Left renal pelvis (tissue), 4 donors: ENCODE data around the gene GIMAP1. TPM values are rescaled to one million over a fixed set of nuclear protein-coding genes. Genes with fewer than 3 reads are reported as not detected.

Experiments
- DNase-seq, 4 donors: peaks; one replicate each; pipeline ENCODE4 v3.0.0-alpha.2; 2013; ENCODE audit warnings: low read depth in 4 of 4, low spot score in 3 of 4
- polyA plus RNA-seq, 4 donors: library from polyadenylated mRNA; unstranded; fragments of 120-200 nt; gene quantifications; one replicate each; pipeline ENCODE4 v1.2.1, GENCODE V29; 2013; ENCODE audit not compliant: insufficient read length in 4 of 4

GIMAP1 gene
- polyA plus RNA-seq, 4 donors = 1.5 to 2.7 (median 2.2) TPM

DNA sequence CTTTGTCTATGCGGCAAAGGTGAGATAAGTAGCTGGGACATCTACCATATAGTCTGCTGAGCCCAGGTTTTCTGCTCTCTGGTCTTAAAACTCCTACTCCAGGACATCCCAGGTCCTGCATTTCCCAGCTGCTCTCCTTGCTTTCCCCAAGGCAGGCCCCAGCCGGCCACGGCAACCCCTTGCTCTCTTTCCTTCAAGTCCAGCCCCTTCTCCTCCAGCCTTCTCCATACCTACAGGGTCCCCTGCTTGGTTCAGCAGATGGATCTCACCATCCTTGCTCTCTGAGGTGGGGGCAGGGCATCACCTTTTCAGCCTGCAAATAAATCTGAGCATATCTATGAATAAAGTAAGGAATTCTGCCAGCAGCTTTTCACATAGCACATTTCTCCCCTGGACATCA, 29.5 kb downstream of the GIMAP1 start:
- no peak for DNase-seq

DNA sequence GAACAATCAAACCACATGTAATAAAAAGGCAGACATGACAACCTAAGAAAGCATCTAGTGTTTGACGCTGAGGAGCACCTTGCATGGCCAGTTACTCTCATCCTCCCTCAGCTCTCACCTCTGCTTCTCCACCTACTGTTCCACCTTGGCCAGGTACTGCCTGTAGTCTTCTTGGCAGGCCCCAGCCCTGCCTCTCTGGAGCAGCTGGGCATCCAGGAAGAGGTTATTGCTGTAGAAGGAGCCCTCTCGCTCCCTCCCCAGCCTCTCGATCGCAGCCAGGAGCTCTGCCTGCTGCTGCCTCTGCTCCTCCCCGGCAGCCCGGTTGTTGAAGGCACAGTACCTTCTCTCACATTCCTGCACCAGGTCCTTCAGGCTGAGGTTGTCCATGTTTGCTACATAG, 30.5 kb downstream of the GIMAP1 start:
- no peak for DNase-seq

DNA sequence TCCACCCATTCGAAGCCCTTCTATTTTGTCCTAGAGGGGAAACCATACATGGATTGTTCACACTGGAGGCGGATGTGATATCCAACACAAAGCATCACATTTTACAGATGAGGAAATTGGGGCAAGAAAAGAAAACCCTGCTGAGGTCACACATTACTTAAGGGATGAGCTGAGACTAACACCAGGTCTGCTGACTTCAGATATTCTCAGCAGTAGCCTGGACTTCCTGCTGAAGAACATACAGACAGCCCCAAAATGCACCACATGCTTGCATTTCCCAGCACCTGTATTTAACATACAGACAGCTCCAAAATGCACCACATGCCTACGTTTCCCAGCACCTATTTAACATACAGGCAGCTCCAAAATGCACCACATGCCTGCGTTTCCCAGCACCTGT, 32.0 kb downstream of the GIMAP1 start:
- no peak for DNase-seq

DNA sequence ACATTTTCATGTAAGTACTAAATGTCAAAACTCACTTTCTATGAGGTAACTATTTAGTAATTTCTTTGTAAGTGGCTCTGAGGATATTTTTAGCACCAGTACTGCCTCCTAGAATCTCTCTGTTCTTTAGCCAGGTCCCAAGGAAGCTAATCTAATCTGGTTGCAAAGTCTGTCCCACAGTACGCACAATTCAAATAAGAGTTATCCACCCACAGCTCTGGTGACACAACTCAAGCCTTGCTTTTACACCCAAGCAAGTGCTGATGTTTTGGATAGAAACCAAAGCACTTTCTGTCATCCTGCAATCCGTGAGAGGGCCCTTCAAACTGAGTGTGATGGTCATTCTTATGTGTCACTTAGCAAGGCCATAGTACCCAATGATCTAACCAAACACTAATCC, 35.3 kb downstream of the GIMAP1 start:
- no peak for DNase-seq

DNA sequence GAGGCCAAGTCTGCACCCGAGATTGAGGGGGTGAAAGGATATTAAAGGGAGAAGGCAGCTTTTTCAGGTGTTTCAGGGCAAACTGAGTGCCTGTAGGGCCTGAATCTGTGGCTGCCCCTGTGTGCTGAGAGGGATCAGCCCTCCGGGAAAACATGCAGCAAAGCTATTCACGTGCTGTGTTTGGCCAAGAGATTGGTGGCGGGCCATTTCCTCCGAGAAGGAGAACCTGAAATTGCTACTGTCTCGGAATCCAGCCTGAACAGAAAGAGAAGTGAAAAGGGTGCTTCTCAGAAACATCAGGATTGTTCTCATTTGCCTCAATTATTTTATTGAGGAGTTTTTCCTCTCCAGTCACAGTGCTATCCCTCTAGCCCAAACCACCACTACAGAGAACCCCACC, 36.8 kb downstream of the GIMAP1 start:
- DNase-seq = no peak

DNA sequence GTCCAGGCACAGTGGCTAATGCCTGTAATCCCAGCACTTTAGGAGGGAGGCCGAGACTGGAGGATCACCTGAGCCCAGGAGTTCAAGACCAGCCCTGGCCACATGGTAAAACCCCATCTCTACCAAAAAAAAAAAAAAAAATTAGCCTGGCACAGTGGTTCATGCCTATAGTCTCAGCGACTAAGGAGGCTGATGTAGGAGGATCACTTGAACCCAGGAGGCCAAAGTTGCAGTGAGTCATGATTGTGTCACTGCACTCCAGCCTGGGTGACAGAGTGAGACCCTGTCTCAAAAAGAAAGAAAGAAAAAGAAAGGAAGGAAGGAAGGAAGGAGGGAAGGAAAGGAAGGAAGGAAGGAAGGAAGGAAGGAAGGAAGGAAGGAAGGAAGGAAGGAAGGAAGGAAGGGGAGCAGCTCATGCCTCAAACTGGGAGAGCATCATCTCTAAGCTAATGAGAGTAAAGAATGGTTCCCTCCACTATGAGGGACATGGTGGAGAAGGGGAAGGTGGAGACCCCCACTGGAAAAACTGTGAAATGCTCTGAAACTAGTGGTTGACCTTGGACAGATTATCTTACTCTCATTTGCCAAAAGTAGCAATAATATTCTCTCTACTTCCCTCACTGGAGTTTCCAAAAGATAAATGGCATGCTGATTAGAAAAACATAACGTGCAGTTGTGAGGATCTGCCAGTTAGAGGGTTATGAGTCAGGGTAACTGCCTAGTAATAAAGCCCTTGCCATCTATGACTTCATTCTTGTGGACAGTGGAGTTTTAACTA, 37.6 kb downstream of the GIMAP1 start:
- no peak for DNase-seq

DNA sequence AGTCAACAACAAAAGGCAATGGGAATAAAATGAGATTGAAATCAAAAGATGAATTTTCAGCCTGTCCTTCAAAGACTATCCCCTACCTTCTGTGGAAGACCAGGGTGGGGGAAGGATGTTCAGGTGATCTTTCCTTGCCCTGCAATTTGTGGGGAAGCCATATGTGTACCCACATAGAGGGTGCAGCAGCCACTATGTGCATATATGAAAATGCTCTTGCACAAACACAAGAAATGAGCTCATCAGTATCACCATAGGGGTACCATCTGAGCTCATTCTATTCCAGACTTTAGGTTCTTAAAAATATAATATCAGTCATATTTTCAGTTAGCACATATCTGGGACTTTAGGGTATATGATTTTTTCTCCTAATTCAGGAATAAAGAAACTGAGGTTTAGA, 38.5 kb downstream of the GIMAP1 start:
- DNase-seq = no peak

DNA sequence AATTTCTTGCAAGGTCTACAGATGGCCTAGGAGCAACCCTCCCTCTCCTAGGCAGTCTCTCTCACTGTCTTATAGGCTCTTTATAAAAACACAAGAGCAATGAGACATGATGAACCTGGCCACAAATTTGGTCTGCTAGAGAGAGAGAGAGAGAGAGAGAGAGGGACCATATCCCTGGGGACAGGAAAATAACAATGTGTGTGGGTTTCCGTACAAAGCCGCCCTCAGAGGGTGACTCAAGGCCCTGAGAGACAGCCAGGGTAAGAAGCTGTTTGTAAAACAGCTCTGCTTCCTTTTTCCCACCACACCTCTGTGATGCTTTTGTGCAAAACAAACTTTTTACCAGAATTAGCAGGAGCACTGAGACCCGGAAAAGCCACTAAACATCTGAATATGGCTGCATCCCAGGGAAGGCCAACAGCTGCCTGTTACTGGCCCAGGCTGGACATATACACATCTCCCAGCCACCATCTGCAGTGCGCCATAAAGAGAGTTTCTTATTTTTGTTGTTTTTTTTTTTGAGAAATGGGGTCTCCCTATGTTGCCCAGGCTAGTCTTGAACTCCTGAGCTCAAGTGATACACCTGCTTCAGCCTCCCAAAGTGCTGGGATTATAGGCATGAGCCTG, 39.2 kb downstream of the GIMAP1 start:
- DNase-seq = no peak

DNA sequence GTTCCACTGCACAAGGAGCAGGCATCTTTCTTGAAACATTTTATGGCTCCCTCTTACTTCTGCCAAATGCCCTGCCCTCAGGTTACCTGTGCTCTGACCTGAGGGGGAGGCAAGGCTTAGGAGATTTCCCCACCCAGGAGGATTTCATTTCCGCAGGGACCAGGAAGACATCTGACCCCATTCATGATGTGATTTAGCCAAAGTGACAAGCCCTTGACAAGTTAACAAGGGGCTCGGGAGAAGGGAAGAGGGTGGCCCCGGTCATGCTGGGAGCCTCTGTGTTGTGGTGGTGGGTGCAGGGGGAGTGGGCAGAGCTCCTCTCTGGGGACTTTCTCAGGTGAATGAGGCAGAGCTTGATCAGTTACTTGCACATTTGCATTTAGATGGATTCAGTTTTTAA, 39.8 kb downstream of the GIMAP1 start:
- no peak for DNase-seq

DNA sequence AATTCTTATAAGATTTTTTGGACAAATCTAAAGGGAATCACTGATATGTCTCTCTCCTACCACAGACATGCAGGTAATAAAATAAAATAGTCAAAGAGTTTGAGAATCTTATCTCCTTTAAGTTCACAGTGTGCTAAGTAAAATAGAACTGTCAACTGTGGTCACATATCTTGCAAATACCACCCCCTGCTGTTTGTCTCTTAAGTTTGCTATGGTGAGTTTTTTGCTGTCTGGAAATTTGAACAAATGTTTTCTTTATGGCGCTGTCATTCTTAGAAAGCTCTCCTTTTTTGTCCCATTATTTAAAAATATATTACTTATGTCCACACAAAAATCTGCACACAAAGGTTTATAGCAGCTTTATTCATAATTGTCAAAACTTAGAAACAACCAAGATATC, 40.4 kb downstream of the GIMAP1 start:
- no peak for DNase-seq

DNA sequence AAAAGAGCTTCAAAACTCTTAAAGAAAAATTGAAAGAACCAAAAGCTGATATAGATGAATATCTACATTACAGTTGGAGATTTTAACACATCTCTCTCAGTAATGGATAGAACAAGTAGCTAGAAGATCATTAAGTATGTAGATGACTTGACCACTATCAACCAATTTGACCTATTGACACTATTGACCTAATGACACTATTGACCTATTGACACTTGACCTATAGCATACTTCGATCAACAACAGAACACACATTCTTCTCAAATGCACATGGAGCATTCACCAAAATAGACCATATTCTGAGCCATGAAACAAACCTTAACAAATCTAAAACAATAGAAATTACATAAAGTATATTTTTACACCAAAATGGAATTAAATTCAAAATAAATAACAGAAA, 43.1 kb downstream of the GIMAP1 start:
- DNase-seq = no peak

DNA sequence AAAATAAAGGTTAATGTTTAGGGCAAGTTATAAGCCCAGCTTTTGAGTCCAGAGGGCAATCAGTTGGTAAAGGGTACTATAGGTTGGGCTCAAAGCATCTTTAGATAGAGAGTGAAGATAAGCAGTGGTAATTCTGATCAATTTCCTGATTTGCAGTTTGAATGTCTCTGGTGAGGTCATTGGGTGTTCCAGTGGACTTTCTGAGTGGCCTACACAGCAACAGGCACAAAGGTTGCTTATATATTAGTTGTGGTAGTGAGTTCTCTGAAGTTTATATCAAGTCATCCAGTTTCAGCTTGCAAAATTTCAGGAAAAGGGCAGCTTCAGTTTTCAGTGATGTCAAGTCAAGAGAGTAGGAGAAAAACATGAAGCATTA, 49.9 kb downstream of the GIMAP1 start:
- DNase-seq = no peak

DNA sequence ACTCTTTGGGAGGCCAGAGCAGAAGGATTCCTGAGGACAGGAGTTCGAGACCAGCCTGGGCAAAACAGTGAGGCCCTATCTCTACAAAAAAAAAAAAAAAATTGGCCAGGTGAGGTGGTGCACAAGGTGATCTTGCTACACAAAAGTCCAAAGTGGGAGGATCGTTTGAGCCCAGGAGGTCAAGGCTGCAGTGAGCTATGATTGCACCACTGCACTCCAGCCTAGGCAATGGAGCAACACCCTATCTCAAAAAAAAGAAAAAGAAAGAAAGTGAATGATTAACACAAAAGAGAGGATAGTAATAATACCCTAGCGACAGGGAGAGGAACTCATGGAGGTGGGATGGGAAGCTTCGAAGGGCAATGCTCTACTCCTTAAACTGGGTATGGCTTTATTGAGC, 53.4 kb downstream of the GIMAP1 start:
- no peak for DNase-seq

Other genes with a start within 250 kb of the GIMAP1 start
- 10 to 100 TPM in 3 of 4 donors, 1 to 10 TPM in 1; 7.6 to 17.5 (median 12.2) TPM for gene GIMAP7, start 201.7 kb upstream of the GIMAP1 start, polyA plus RNA-seq
- gene GIMAP4, start 149.2 kb upstream of the GIMAP1 start, polyA plus RNA-seq = 10 to 100 TPM; 14.9 to 26.2 (median 21.7) TPM
- 10 to 100 TPM in 3 of 4 donors, 1 to 10 TPM in 1; 9.3 to 17.8 (median 13.8) TPM for gene GIMAP6, start 84.2 kb upstream of the GIMAP1 start, polyA plus RNA-seq
- gene GIMAP2, start 30.9 kb upstream of the GIMAP1 start, polyA plus RNA-seq = 10 to 100 TPM in 1 of 4 donors, 1 to 10 TPM in 3; 7.2 to 10.1 (median 7.9) TPM
- 1 to 10 TPM; 3.2 to 7.0 (median 3.9) TPM for gene GIMAP5, start 20.8 kb downstream of the GIMAP1 start, polyA plus RNA-seq
- gene TMEM176B, start 83.8 kb downstream of the GIMAP1 start, polyA plus RNA-seq = 100 to 1,000 TPM in 1 of 4 donors, 10 to 100 TPM in 3; 27.4 to 105 (median 70.6) TPM
- 100 to 1,000 TPM in 1 of 4 donors, 10 to 100 TPM in 3; 19.7 to 131 (median 77.5) TPM for gene TMEM176A, start 84.2 kb downstream of the GIMAP1 start, polyA plus RNA-seq
- gene AOC1, start 135.9 kb downstream of the GIMAP1 start, polyA plus RNA-seq = 100 to 1,000 TPM in 1 of 4 donors, 10 to 100 TPM in 2, 1 to 10 TPM in 1; 1.0 to 121 (median 49.9) TPM